PC-9 (cell line): ENCODE measurements around the gene SOX4. TPM values are rescaled to one million over a fixed set of nuclear protein-coding genes. Genes with fewer than 3 reads are reported as not detected.

ENCODE experiments used
- BruUV-seq: library from RNA; stranded (reverse); fragments of 400-500 nt; replicated peaks from 2 replicates; lab custom pipeline; 2021; lab: Mats Ljungman, UMichigan
- CTCF ChIA-PET: fragments of 300-600 bp; sonication (Branson Sonifier 250); formaldehyde crosslinking; loops from one replicate; lab custom pipeline; 2022; ENCODE audit warnings: antibody characterized with exemption; lab: Charles Lee
- POLR2A ChIA-PET: fragments of 300-600 bp; sonication (Branson Sonifier 250); formaldehyde crosslinking; loops from one replicate; lab custom pipeline; 2022; ENCODE audit warnings: antibody characterized with exemption; ENCODE audit not compliant: unreplicated experiment; lab: Charles Lee
- DNase-seq, 2 experiments: peaks; one replicate each; pipeline versions ENCODE4 v3.0.0 to v3.0.0-alpha.2; 2015 to 2022; ENCODE audit warnings: mixed read lengths in 1 of 2
- H2AFZ ChIP-seq: fragments of 200-600 bp; sonication (generic); 2 replicates; pipeline ENCODE4 v1.8.1; 2017; ENCODE audit warnings: antibody characterized with exemption
- H3F3A ChIP-seq: fragments of 200-600 bp; sonication (generic); 2 replicates; pipeline ENCODE4 v1.8.1; 2017; ENCODE audit warnings: antibody characterized with exemption, mild to moderate bottlenecking, low read depth; ENCODE audit not compliant: insufficient read depth
- H3K27ac ChIP-seq: fragments of 200-600 bp; sonication (generic); 2 replicates; pipeline ENCODE4 v1.6.1; 2016; ENCODE audit warnings: mixed run types
- H3K27me3 ChIP-seq: fragments of 200-600 bp; sonication (generic); 2 replicates; pipeline ENCODE4 v1.6.1; 2016; ENCODE audit warnings: low read depth, mixed run types; ENCODE audit not compliant: insufficient read depth
- H3K36me3 ChIP-seq: fragments of 200-600 bp; sonication (generic); 2 replicates; pipeline ENCODE4 v1.6.1; 2016; ENCODE audit warnings: low read depth, mixed run types
- H3K4me1 ChIP-seq: fragments of 200-600 bp; sonication (generic); replicated peaks from 2 replicates; pipeline ENCODE4 v1.6.1; 2016; ENCODE audit warnings: mixed run types; ENCODE audit not compliant: insufficient read depth
- H3K4me2 ChIP-seq: fragments of 200-600 bp; sonication (generic); 2 replicates; pipeline ENCODE4 v1.6.1; 2017; ENCODE audit warnings: mixed run types
- H3K4me3 ChIP-seq: fragments of 200-600 bp; sonication (generic); 2 replicates; pipeline ENCODE4 v1.6.1; 2016; ENCODE audit warnings: mixed run types
- H3K79me2 ChIP-seq: fragments of 200-600 bp; sonication (generic); 2 replicates; pipeline ENCODE4 v1.6.1; 2017; ENCODE audit warnings: low read depth, mixed run types
- H3K9me2 ChIP-seq: fragments of 200-600 bp; sonication (generic); 2 replicates; pipeline ENCODE4 v1.8.1; 2017; ENCODE audit warnings: mild to moderate bottlenecking; ENCODE audit not compliant: insufficient read depth
- H3K9me3 ChIP-seq: fragments of 200-600 bp; sonication (generic); 2 replicates; pipeline ENCODE4 v1.8.1; 2016; ENCODE audit warnings: low read depth; ENCODE audit not compliant: insufficient read depth
- H4K20me1 ChIP-seq: fragments of 200-600 bp; sonication (generic); 2 replicates; pipeline ENCODE4 v1.8.1; 2017; ENCODE audit not compliant: insufficient read depth
- CTCF ChIP-seq: fragments of 200-600 bp; sonication (generic); conservative IDR thresholded peaks from 2 replicates; pipeline ENCODE4 v1.6.1; 2017; ENCODE audit warnings: mixed run types, antibody characterized with exemption, mild to moderate bottlenecking, moderate library complexity
- EZH2 ChIP-seq: fragments of 200-600 bp; sonication (generic); IDR thresholded peaks from 2 replicates; pipeline ENCODE4 v1.8.0; 2017; ENCODE audit warnings: antibody characterized with exemption, low read depth
- intact Hi-C: fragments of 100-400 bp; cut with micrococcal nuclease; formaldehyde crosslinking; loops from one replicate; pipeline ENCODE4 v1.10.0; 2022; ENCODE audit not compliant: unreplicated experiment
- total RNA-seq: library from RNA; stranded (reverse); gene quantifications from 2 replicates; pipeline ENCODE4 v1.2.3, GENCODE V29; 2021

The SOX4 gene
- total RNA-seq, 1 experiment from 2014 or later: 32.8 TPM

GRCh38 chr6:21599051-21599696, 5.6 kb downstream of the SOX4 start:
- H3K4me3 ChIP-seq: peak overlapping the region; percentile 98; the same call in 1 of the 2 replicates
- no peak overlapping the region for H2AFZ ChIP-seq
- no peaks in the 10 kb centered on the region for H3K9me2 ChIP-seq
- H4K20me1 ChIP-seq: no peaks in the 10 kb centered on the region; the same call in 1 of the 2 replicates
- no TSS peak for BruUV-seq
- no peak overlapping the region for H3K27ac ChIP-seq
- no peak for DNase-seq
- H3K27me3 ChIP-seq: no peaks in the 10 kb centered on the region
- CTCF ChIA-PET: no interaction called here
- peaks cover 16% of the 10 kb centered on the region; the same call in 1 of the 2 replicates for H3K36me3 ChIP-seq
- intact Hi-C loops: loop anchor here (2.0 to 10.0 kb wide), 5 partner anchors 80 to 1136 kb away; no protein-coding TSS in a partner anchor
- peaks cover 56% of the 10 kb centered on the region for H3K79me2 ChIP-seq
- TF ChIP-seq CTCF (no peak), EZH2 (no peak)
- H3K4me2 ChIP-seq: peak overlapping the region; percentile 85
- POLR2A ChIA-PET: interaction anchor here (0.7 to 0.9 kb wide), 3 partner anchors 150 to 1289 kb away, joined by 4 to 6 read pairs (median 4); no protein-coding TSS in a partner anchor
- H3K9me3 ChIP-seq: no peaks in the 10 kb centered on the region
- peaks cover 10% of the 10 kb centered on the region for H3F3A ChIP-seq
- H3K4me1 ChIP-seq: peaks cover 17% of the 10 kb centered on the region

DNA sequence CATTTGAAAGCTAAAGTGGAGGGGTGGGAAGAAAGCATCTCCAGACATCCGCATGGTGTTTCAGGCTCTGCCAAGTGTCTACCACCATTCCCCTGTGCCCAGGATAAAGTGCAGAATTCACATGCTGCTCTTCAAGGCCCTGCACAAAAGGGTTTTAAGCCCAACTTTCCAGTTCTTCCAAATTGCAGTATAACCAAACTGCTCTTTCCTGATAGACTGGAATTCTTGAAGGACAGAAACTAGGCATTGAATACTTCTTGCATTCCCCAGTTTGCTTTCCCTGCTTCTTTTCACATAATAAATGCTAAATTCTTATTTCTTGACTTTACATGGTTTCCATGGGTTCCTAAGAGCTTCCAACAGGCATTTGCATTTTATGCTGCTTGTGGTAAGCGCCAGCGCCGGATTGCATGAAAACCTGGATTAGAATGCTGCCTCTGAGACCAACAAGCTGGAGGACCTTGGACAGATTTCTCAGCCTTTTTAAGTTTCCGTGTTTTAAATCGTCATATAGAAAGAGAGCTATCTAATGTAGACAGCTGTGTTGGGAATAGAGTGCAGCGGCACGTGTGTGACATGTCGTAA, 7.9 kb downstream of the SOX4 start:
- ChIA-PET POLR2A (interaction anchor here (0.6 kb wide), 1 partner anchor 8 kb away, joined by 4 read pairs; no protein-coding TSS in a partner anchor), CTCF (interaction anchor here (0.6 kb wide), 1 partner anchor 283 kb away, joined by 3 read pairs; no protein-coding TSS in a partner anchor)
- no peak overlapping the region for H3K4me3 ChIP-seq
- no TSS peak for BruUV-seq
- H3K36me3 ChIP-seq: peaks cover 16% of the 10 kb centered on the region; the same call in 1 of the 2 replicates
- H3K79me2 ChIP-seq: peaks cover 41% of the 10 kb centered on the region
- TF ChIP-seq CTCF: no peak
- no peak overlapping the region for H3K4me2 ChIP-seq
- peaks cover 17% of the 10 kb centered on the region for H3K4me1 ChIP-seq
- H2AFZ ChIP-seq: no peak overlapping the region
- H3K9me2 ChIP-seq: no peaks in the 10 kb centered on the region
- no peaks in the 10 kb centered on the region; the same call in 1 of the 2 replicates for H4K20me1 ChIP-seq
- H3K27ac ChIP-seq: no peak overlapping the region
- H3K27me3 ChIP-seq: no peaks in the 10 kb centered on the region
- intact Hi-C loops: no loop called here
- no peak for DNase-seq
- no peaks in the 10 kb centered on the region for H3K9me3 ChIP-seq
- peaks cover 10% of the 10 kb centered on the region for H3F3A ChIP-seq

DNA sequence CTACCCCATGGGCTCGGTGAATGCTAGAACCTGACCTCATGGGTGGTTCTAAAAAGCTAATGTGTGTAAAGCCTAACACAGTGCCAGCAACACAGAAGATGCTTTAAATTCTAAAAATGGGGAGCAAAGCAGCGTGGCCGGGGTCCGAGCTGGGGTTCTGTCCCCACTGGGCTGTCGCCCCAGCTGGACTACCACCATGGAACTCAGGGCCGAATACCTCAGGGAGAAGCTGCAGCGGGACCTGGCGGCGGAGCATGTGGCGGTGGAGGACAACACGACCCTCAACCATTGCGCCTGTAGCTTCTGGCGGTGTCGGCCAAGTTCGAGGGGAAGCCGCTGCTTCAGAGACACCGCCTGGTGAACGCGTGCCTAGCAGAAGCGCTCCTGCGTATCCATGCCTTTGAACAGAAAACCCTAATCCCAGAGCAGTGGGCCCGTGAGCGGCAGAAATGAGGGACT, 8.4 kb downstream of the SOX4 start:
- Histone ChIP-seq H3K79me2 (peaks cover 35% of the 10 kb centered on the region), H3K4me2 (no peak overlapping the region), H3F3A (peaks cover 6% of the 10 kb centered on the region), H3K4me3 (no peak overlapping the region), H3K27me3 (no peaks in the 10 kb centered on the region), H3K9me2 (no peaks in the 10 kb centered on the region), H3K27ac (no peak overlapping the region), H2AFZ (no peak overlapping the region), H3K36me3 (peaks cover 16% of the 10 kb centered on the region; the same call in 1 of the 2 replicates), H4K20me1 (no peaks in the 10 kb centered on the region; the same call in 1 of the 2 replicates), H3K9me3 (no peaks in the 10 kb centered on the region), H3K4me1 (peaks cover 17% of the 10 kb centered on the region)
- BruUV-seq: no TSS peak
- ChIA-PET POLR2A (no interaction called here), CTCF (interaction anchor here (0.6 kb wide), 1 partner anchor 283 kb away, joined by 3 read pairs; no protein-coding TSS in a partner anchor)
- DNase-seq: no peak
- intact Hi-C loops: no loop called here
- TF ChIP-seq CTCF (no peak), EZH2 (no peak)
